Activated CD4-positive, alpha-beta T cell treated with anti-CD3 and anti-CD28 coated beads for 4 hours (primary cell): Measurements from ENCODE around the gene MYO1E.
"Not testable (repeated sequence)": the region's sequence is repeated elsewhere in the genome, so short reads cannot be mapped to it uniquely, and the experiment has no call there.

Source experiments
- DNase-seq, 2 donors: peaks; one replicate each; pipeline ENCODE4 v3.0.0-alpha.2; 2020

Gene MYO1E

DNA sequence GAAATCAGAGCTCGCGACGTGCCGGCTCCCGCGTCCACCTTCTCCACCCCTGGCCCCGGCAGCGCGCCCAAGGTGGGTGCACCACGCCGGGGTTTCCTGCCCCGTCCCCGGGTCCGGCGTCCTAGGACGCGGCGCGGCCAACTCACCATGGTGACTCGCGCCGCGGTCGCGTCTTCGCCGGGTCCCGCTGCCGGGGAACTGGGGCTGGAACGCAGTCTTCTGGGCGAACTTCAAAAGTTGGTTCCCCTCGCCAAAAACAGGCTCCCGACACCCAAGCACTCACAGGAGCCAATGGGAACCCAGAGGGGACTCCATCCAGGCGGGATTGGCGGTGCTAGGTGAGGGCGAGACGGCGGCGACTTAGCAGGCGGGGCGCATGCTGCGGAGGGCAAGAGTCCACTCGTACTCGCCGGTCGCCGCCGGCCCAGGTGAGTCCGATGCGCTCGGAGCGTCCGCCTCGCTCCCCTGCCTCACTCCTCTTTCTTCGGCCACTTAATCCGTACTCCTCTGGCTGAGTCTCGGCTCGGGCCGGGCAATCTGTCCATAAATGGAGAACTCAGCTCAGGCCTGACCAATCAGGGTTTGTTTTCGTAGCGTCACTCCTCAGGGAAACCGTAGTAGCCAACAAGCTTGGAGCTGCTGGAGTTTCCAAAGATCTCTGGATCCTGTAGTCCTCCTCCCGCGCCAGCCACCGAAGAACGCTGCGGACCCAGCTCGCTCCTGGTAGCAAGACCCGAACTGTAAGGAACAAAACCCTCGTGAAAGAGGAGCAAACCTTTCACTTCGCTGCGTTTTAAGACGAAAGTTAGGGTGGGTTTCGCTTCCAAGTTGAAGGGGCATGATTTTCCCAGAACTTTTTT lies at the start of gene MYO1E:
MYO1E (minus strand) TSS at position 520 of the 860 bp plus-strand sequence; CDS start at position 149, 371 bp downstream.
- no peak for DNase-seq

GRCh38 chr15:59420986-59421618 lies 48.4 kb upstream of the MYO1E start:
- DNase-seq: no peak

- DNase-seq: no peak
Measured at GRCh38 chr15:59420108-59420507, 47.4 kb upstream of the MYO1E start.

DNA sequence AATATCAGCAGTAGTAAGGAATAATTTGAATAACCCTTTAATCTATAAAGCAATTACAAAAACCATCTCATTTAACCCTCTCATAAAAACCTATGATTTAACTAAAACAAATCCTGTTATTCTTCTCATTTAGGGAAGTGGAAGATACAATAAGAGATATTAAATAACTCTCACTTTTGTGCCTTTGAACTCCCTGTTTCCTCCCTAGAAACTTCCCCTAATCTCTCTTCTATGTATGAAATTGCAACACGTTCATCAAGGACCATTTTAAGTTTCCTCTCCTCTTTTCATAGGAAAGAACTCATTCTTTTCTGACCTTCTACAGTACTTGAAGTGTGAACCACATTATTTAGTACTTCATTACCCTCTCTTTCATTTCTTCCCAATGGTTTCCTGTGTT lies 46.5 kb upstream of the MYO1E start:
- DNase-seq: no peak

DNA sequence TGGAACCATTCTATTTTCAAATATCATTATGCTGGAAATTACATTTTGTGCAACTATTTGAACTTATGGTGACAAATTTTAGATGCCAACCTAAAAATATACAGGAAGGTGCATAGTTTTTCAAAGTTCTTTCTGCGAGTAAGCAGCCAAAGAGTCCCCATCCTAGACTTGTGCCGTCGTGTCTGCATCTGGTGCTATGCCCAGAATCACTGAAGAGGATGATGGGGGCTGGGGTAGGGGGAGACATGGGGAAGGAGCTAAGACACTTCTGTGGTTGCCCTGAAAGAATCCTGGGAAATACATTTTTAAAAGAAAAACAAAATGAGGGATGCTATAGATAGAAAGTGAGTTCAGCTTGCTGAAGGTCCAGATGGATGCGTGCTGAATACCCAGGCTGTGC lies 44.1 kb upstream of the MYO1E start:
- no peak for DNase-seq

DNA sequence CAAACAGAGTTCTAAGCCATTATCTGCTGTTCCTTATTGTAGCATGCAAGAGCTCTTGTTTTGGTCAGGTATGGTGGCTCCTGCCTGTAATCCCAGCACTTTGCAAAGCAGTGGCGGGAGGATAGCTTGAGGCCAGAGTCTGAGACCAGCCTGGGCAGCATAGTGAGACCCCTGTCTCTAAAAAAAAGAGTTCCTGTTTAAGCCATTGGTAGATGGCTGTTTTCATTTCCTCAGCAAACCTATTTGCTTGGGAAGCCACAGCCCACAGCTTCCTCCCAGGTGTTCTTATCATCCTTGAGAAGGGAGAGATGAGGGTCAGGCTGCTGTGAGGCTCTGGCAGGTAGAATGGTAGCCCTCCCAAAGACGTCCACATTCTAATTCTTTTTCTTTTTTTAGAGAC lies 40.9 kb upstream of the MYO1E start:
- DNase-seq: no peak

GRCh38 chr15:59410391-59410896 lies 37.8 kb upstream of the MYO1E start:
- DNase-seq: no peak

GRCh38 chr15:59407946-59408345 lies 35.3 kb upstream of the MYO1E start:
- DNase-seq: no peak

GRCh38 chr15:59406446-59406845 lies 33.8 kb upstream of the MYO1E start:
- DNase-seq: no peak

DNA sequence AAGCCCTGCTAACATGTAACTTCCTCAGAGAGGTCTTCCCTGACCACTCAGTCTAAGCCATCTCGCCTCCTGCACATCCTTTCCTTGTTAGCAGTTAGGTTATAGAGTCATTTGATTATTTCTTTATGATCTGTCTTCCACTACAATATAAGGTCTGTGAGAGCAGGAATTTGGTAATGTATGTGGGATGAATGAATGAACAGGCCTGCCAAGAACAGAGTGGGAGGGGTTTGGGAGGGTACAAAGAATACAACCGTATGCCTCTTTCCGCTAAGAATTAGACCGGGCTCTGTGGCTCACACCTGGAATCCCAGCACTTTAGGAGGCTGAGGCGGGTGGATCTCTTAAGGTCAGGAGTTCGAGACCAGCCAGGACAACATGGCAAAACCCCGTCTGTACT lies 32.4 kb upstream of the MYO1E start:
- DNase-seq: no peak

DNA sequence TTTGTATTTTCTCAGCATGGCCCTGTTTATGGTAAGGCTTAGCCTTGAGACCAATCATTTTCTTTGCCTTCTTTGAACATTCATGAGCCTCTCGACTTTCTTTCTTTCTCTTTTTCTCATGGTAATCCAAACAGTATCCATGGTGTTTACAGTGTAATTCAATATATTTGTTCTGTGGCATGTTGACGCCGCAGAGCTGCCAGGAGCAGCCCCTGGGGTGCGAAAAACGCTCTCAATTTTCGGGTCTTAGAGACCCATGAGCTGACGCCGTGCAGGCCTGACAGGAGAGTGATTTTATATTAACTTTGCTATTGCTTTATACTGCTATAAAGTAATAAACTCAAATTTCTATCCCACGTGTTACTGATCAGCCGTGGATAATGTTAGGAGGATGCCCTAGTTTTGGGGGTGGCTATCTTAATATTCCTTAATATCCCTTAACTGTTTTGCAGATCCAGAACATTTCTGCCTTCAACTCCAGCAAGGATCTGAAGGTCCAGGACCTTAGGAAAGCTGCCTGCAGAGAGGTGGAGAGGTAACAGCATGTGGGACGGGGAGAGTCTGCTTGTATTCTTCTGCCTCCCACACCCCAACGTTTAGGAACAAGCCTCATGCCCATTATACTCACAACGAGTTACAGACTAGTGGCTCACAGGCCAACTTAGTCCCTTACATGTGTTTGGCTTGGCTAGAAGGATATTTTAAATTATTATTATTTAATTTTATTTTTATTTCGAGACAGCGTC lies 29.3 kb upstream of the MYO1E start:
- DNase-seq: no peak

GRCh38 chr15:59401051-59401823 lies 28.6 kb upstream of the MYO1E start:
- DNase-seq: not testable (repeated sequence)

DNA sequence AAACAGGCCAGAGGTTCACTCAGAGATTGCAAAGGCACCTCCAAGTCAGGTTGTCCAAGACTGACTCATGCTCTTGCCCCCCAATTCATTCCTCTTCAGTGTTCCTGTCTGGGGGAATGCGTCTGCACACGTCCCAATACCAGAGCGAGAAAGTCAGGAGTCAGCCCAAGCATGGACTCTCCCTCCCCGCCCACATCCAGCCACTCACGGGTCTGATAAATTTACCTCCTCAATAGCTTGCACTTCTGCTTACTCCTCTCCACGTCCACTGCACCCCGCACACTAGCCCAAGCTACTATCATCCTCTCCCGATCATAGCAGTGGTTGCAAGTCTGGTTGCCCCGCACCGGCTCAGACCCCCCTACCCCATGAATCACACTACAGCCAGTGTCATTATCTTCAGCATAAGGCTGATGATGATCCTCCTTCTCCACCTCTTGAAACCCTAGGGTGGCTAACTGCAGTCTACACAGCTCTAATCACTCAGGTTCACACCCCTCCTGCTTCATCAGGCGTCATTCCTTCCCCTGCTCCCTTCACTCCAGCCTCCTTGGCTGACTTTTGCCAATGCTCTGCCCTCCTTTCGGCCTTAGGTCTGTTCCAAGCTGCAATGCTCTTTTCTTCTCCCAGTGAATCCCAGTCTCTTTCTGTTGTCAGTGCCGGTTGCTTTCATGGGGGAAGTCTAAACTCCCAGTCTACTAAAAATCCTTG lies 27.6 kb upstream of the MYO1E start:
- no peak for DNase-seq

DNA sequence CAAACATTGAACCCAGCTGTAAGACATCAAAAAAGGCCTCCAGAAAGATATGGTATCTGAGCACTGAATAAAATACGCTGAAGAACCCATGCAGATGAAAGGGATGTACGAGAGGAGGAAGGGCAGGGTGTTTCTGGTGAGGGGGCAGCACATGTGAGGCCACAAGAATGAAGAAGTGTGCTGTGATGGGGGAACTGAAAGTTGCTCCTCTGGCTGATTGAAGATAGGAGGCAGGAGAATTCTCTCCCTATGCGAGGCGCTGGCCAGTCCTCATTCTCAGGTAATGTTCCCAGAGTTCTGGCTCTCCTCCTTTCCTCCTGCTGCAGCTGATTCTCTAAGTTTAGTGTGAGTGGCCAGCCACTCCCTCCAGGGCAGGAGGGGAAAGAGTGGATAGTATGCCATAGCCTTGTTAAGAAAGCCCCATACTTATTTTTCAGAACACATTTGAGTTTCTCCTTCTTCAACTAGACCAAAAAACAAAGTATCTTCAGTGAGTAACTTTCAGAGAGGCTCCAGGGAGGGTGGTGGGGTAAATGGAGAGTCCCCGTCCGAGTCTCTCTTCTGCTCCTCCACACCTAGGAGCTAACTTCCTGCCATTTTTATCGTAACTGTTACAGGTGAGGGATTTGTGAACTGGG lies 26.9 kb upstream of the MYO1E start:
- no peak for DNase-seq

GRCh38 chr15:59398220-59398619 lies 25.5 kb upstream of the MYO1E start:
- DNase-seq: no peak

- DNase-seq: no peak
Measured at GRCh38 chr15:59396679-59397078, 24.0 kb upstream of the MYO1E start.

- DNase-seq: no peak
Measured at GRCh38 chr15:59396211-59396610, 23.5 kb upstream of the MYO1E start.

GRCh38 chr15:59394166-59394661 lies 21.5 kb upstream of the MYO1E start:
- DNase-seq: no peak

DNA sequence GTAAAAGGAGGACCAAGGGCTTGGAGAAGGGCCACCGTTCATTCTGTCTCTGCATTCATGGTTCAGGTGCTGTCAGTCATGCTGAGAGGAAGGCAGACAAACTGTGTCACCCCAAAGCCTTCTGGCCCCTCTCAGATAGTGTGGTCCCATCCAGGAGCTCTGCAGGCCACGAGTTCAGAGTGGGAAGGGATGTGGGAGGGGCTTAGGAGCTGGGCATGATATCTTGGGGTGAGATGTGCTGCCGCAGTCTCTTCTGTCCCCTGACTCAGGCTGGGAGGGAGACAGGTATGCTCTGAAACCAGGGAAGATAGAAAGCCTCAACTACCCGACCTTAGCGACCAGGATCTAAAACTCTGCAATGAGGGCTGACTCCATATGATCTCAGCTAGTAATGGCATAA lies 19.6 kb upstream of the MYO1E start:
- no peak for DNase-seq

GRCh38 chr15:59388670-59389069 lies 16.0 kb upstream of the MYO1E start:
- no peak for DNase-seq

GRCh38 chr15:59387196-59387878 lies 14.7 kb upstream of the MYO1E start:
- DNase-seq: not testable (repeated sequence)
